OCI-LY7 (cell line): Measurements from ENCODE around the gene LRRC73.

Experiments
- EZH2phosphoT487 ChIP-seq: fragments of 200-600 bp; sonication (generic); IDR thresholded peaks from 2 replicates; pipeline ENCODE4 v1.6.1; 2018; ENCODE audit warnings: low read depth, borderline replicate concordance, mild to moderate bottlenecking, mixed run types, antibody characterized with exemption, low read length, moderate library complexity, mixed read lengths
- TF ChIP-seq, protein P1 (sequence below): fragments of 200-600 bp; sonication (generic); conservative IDR thresholded peaks from 2 replicates; pipeline ENCODE4 v1.5.1; 2014; ENCODE audit warnings: mild to moderate bottlenecking, antibody characterized with exemption, low read length, moderate library complexity, mixed read lengths

GRCh38 chr6:43495409-43495941 lies 14.7 kb downstream of the LRRC73 start:
- TF ChIP-seq, protein P1, sequence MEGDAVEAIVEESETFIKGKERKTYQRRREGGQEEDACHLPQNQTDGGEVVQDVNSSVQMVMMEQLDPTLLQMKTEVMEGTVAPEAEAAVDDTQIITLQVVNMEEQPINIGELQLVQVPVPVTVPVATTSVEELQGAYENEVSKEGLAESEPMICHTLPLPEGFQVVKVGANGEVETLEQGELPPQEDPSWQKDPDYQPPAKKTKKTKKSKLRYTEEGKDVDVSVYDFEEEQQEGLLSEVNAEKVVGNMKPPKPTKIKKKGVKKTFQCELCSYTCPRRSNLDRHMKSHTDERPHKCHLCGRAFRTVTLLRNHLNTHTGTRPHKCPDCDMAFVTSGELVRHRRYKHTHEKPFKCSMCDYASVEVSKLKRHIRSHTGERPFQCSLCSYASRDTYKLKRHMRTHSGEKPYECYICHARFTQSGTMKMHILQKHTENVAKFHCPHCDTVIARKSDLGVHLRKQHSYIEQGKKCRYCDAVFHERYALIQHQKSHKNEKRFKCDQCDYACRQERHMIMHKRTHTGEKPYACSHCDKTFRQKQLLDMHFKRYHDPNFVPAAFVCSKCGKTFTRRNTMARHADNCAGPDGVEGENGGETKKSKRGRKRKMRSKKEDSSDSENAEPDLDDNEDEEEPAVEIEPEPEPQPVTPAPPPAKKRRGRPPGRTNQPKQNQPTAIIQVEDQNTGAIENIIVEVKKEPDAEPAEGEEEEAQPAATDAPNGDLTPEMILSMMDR, result no peak
- TF ChIP-seq EZH2phosphoT487, result no peak
